GM18505 (cell line): ENCODE results near the gene TRIM25.
A peak's percentile ranks its signal among the peaks of the same experiment; 100 is the strongest.

Experiments used
- ATAC-seq: cut with Tn5 transposase; IDR thresholded peaks from one replicate; pipeline ENCODE4 v1.9.1; 2021; ENCODE audit not compliant: unreplicated experiment
- POLR2A ChIP-seq: IDR thresholded peaks from 4 replicates; pipeline ENCODE4 v1.6.1; 2011; ENCODE audit warnings: borderline replicate concordance; ENCODE audit not compliant: insufficient read depth, insufficient read length; ENCODE audit errors: extremely low read depth

Gene TRIM25

DNA sequence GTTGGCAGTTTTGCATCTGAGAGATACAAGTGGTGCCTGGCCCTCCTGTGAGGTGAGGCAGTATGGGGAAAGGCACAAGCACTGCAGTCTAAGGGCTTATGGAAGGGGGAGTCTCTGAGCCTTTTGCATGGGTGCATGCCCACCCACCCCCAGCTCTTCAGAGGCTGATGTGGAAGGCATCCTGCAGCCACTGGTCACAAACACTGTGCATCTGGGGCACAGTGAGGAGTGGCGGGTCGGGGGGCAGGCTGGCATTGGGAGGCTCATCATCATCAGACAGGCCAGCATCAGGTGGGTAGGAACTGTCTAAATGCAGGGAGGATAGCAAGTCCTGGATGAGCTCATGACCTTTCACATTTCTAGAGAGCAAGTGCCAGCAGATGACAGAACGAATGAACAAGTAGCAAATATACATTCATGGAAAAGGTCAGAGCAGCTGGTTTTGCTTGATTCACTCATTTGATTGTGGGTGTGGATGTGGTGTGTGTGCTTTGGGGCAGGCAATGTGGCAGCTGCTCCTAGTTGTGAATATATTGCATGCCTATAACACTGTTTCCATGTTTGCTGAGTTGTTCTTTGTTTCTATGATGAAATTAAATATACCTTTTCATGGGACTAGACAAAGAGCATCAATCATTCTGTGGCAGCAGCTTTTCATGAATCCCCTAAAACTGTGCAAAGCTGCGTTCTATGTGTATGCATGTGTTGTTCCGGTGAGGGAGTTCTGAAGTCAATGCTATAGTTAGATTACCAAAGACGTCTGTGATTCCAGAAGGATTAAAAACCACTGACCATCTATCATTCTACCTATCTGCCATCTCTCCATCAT lies 29.2 kb downstream of the TRIM25 start:
- peak; percentile 13 for TF ChIP-seq POLR2A
- no peak for ATAC-seq

DNA sequence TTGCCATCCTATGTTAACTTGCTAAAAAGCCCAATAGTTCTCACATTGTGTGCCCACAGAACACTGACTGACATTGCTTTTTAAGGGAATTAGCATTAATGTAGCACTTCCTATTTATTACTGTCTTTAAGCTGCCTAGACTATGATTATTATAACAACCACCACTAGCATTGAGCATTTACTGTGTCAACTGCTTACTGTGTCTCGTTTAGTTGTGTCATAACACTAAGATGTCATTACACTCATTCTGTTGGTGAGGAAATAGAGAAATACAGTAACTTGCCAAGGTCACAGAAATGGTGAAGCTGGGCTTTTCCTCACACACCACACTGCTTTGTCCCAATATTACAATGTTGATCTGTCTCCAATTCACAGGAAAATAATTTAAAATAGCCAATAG lies 30.2 kb downstream of the TRIM25 start:
- no peak for ATAC-seq
- TF ChIP-seq POLR2A, result no peak

DNA sequence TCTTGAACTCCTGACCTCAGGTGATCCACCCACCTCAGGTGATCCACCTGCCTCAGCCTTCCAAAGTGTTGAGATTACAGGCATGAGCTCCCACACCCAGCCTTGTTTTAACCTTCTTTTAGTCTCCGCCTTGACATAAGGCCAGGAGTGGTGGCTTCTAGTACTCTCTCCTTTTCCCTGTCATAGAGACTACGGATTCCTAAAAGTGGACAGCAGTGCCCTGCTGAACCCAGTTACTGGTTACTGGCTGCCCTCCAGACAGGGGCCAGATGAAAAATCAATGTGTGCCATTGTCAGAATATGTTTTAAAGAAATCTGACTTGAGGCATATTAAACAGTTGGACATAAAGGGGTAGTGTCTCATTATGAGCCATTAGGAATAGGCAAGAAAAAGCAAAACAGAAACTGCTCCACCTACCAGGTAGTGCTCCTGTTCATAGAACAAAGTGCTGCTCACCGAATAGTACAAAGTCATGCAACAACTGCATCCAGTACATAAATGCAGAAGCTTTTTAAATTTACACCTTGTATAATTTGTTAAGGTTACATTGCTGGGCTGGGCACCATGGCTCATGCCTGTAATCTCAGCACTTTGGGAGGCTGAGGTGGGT lies 32.1 kb downstream of the TRIM25 start:
- no peak for ATAC-seq
- no peak for TF ChIP-seq POLR2A

DNA sequence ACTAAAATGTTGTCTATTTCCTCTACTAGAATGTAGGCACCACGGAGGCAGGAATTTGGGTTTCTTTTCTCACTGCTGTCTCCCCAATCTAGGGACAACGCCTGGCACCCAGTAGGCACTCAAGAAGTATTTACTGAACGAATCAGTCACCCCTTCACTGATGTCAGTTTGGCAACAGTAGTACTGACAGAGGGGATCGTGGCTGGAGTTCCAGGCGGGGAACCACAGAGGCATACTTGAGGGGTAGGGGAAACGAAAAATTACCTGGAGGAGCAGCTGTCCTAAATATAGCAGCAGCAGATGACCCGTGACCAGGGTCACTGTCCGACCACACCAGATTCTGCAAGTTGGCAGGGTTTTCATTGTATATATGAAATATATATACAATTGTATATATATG lies 33.3 kb downstream of the TRIM25 start:
- no peak for TF ChIP-seq POLR2A
- ATAC-seq, result no peak

DNA sequence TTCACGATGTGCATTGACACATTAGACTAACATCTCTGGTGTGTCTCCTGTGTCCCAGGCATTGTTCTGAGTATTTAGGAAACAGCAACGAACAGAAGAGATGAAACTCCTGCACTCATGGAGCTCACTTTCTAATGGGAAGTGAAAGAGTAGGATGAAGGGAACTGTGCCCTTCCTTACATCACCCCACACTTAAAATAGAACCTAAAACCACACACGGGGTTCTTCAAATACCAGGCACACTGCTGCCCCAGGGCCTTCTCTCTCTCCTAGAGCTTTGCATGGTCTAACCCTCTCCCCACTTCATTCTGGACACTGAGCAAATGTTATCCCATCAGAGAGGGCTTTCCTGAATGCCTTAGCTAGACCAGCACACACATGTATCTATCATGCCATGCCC lies 33.7 kb downstream of the TRIM25 start:
- no peak for TF ChIP-seq POLR2A
- no peak for ATAC-seq

DNA sequence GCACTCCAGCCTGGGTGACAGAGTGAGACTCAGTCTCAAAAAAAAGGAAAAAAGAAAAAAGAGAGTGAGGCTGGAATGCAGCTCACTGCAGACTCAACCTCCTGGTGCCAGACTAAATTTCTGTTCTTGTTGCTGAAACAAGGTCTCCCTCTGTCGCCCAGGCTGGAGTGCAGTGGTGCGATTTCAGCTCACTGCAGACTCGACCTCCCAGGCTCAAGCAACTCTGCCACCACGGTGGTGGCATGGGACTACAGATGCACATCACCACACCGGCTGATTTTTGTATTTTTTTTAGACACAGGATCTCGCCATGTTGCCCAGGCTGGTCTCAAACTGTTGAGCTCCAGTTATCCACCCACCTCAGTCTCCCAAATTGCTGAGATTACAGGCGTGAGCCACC lies 34.6 kb downstream of the TRIM25 start:
- no peak for TF ChIP-seq POLR2A

DNA sequence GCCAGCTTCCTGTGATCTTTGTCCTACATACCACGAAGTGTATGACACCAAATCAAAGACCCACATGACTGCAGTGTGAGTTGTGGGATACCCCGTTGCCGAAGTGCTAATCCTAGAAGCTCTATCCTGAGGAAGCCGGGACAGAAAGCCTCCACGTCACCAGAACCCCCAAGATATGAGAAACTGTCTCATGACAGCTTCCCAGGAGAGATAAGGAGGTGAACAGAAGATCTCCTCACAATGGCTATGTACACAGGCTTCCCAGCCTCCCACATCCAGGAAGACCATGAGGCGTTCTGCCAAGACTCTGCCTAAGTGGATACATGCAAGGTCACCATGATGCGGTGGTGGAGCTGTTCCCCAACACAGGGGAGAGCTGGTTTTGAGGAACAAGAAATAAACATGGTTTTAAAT lies 37.1 kb downstream of the TRIM25 start:
- no peak for ATAC-seq
- no peak for TF ChIP-seq POLR2A

More for the DNA sequence above, 34.6 kb downstream of the TRIM25 start:
- no peak for ATAC-seq

DNA sequence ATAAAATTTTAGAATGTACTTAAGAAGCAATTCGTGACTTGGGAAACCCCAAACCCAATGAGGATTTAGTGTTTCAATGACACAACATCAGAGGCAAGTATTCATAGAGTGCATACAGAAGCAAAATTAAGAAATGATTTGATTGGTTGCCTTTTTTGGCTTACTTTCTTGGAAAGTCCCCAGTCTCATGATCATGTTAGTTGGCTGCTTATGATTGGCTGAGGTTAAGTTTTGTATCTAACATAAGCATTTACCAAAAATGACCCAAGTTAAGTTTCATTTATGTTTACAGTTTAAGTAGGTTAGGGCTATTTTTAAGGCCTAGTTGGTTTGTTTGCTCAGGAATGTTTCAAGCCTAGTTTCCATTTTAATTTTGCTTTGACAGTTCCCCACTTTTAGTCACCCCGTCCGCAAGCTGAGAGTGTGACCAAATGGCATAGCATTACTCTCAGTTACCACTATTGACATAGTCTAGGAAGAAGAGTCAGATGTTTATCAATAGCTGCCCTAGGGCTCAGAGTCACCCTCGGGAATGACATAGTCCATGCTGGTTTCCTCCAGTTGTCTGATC lies 43.7 kb downstream of the TRIM25 start:
- TF ChIP-seq POLR2A, result peak; percentile 30
- peak; percentile 63 for ATAC-seq

DNA sequence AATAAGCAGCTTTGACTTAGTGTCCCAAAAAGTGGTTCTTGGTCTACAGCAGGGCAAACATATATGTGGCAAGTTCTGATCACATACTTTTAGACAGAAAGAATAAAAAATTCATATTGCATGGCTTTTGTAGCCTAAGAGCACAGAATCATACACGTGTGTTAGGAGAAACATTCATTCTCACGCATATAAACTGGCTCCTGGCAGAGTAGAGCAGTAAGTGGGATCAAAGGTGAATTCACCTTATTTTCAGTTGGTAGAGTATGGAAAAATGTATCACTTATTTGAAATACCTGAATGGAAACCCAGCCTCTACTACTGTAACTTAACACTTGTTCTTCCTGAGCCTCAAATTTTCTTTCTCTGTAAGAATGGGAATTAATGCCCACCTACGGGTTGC lies 45.1 kb downstream of the TRIM25 start:
- no peak for TF ChIP-seq POLR2A
- ATAC-seq, result no peak

DNA sequence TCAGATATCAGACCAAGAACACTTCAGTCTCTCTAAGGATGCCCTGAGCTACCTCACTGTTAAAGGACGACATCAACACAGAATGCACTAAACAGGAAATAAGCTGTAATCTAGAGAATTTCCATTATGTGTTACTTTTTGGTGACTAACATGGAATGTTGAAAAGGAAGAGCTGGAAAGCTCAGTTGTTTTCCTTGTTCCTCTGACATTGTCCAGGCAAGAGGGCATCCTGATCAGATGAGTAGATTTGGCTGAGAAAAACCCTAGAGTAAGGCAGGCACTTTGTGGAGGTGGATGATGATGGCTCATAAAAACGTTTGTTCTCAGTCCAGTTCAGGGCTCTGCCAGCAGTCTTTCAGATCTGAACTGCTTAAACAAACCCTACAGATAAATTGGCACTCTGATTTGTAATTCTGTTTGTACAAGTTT lies 45.9 kb downstream of the TRIM25 start:
- no peak for ATAC-seq
- no peak for TF ChIP-seq POLR2A

DNA sequence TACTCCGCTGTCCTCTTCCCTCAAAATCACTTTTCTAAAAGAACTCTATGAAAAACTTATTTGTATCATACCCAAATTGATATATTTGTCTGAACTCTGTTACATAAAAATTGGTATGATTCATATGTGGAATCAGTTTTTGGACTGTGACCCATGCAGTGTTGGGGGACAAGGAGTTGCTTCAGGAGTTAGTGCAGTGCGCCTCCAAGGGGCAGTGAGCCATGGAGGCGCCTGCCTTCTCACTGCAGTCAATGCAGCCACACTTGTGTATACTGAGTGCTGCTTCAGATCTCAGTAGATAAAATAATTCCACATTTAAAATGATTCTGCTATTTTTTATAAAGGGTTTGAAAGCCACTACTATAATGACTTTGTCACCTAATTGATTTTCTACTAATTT lies 47.4 kb downstream of the TRIM25 start:
- no peak for ATAC-seq
- no peak for TF ChIP-seq POLR2A

DNA sequence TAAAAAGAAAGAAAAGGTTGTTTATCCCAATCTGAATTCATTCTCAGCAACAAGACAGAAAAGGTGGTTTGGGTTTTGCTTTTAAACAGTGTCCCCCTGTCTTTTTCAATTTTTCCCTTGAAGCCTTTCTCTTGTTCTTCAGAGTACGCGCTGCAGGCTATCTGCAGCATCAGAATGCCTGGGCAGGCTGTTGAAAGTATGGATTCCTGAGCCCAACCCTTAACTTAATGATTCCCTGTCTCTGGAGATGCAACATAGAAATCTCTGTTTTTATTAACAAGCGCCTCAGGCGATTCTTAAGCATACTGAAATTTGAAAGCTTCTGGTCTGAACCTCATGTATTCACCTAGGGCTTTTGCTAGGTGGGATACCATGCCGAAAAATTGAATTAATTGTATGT lies 47.8 kb downstream of the TRIM25 start:
- ATAC-seq, result no peak

DNA sequence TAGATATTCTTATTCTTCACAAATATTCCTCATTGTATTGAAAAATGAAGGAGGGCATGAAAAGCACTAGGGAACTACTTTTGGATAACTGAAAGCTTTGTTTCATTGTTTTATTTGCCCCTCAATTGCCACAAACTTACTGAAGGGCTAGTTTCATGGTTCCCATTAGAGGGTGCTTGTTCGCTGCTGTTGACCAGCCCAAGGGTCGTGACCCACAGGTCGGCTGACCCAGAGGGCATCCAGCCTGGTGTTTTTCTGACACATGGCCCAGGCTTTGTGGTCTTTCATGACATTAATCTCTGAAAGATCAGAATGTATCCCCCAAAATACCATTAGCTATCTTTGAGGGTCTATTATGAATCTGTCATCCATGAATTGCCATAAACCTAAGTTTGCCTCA lies 49.9 kb downstream of the TRIM25 start:
- no peak for ATAC-seq
- no peak for TF ChIP-seq POLR2A

More for the DNA sequence above, 47.8 kb downstream of the TRIM25 start:
- no peak for TF ChIP-seq POLR2A

DNA sequence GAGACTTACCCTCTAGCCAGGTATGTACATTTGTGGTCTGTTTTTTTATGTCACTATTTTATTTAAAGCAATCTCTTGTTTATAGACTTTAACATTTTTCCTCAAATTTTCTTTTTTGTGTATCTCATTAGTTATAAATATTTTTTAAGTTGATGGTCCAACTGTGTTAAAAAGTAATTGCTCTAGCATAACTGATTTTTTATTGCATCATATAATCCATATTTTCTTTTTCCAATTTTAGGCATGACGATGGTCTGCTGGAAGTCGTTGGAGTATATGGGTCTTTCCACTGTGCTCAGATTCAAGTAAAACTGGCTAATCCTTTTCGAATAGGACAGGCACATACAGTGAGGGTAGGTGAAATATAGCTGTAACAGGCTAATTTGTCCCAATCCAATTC lies 52.0 kb downstream of the TRIM25 start:
- ATAC-seq, result no peak

More for the DNA sequence above, 52.0 kb downstream of the TRIM25 start:
- TF ChIP-seq POLR2A, result no peak
